NCI-H146 treated with DMSO at 0.1 percent for 48 hours (cell line): ENCODE measurements around the gene PPP1R18.

ENCODE experiments used
- DNase-seq: peaks from one replicate; lab custom pipeline; 2025; ENCODE audit not compliant: unreplicated experiment; lab: John Stamatoyannopoulos, UW

PPP1R18 gene

GRCh38 chr6:30689985-30690384 lies 3.5 kb upstream of the PPP1R18 start:
- DNase-seq, result no peak

- DNase-seq, result no peak
Observed at GRCh38 chr6:30689022-30689865, 2.8 kb upstream of the PPP1R18 start.

- DNase-seq, result no peak
Observed at GRCh38 chr6:30688569-30688968, 2.1 kb upstream of the PPP1R18 start.

- DNase-seq, result no peak
Observed at GRCh38 chr6:30687659-30688431, 1.4 kb upstream of the PPP1R18 start.

- DNase-seq, result peak; percentile 75
Observed at GRCh38 chr6:30686908-30687658, 638 bp upstream of the PPP1R18 start.

GRCh38 chr6:30685157-30686008 lies 1.1 kb downstream of the PPP1R18 start:
- DNase-seq, result no peak

GRCh38 chr6:30684386-30685156 lies 1.9 kb downstream of the PPP1R18 start:
- DNase-seq, result no peak

GRCh38 chr6:30683980-30684338 lies 2.5 kb downstream of the PPP1R18 start:
- no peak for DNase-seq

- no peak for DNase-seq
Observed at GRCh38 chr6:30683183-30683979, 3.1 kb downstream of the PPP1R18 start.

GRCh38 chr6:30682143-30683117 lies 4.0 kb downstream of the PPP1R18 start:
- no peak for DNase-seq

- DNase-seq, result no peak
Observed at GRCh38 chr6:30681766-30682142, 4.7 kb downstream of the PPP1R18 start.

GRCh38 chr6:30679765-30680535 lies 6.5 kb downstream of the PPP1R18 start:
- no peak for DNase-seq

GRCh38 chr6:30678964-30679726 lies 7.3 kb downstream of the PPP1R18 start:
- DNase-seq, result peak; percentile 40

- no peak for DNase-seq
Observed at GRCh38 chr6:30676660-30677285, 9.7 kb downstream of the PPP1R18 start.

- DNase-seq, result peak; percentile 94
Observed at GRCh38 chr6:30672445-30673253, 13.8 kb downstream of the PPP1R18 start, which contains the start of gene DHX16. TSS of gene DHX16 (minus strand) at chr6:30673006. CDS start at chr6:30672841, 165 bp downstream.
